SK-N-SH (cell line): Measurements from ENCODE around the gene DTNA. TPM values are rescaled to one million over a fixed set of nuclear protein-coding genes. Genes with fewer than 3 reads are reported as not detected.

Experiments used
- CTCF ChIA-PET: fragments of 300-600, 350-600 bp; formaldehyde crosslinking; extraction: SDS; loops from one replicate; lab custom pipeline; 2021; lab: Yijun Ruan, JAX
- POLR2A ChIA-PET: fragments of 350-600 bp; sonication (Branson Sonifier 250); formaldehyde crosslinking; extraction: SDS; loops from one replicate; lab custom pipeline; 2020; ENCODE audit warnings: antibody characterized with exemption, inconsistent platforms; lab: Yijun Ruan, JAX
- DNase-seq: peaks from one replicate; pipeline ENCODE4 v3.0.0; 2012
- H2AFZ ChIP-seq: fragments of 200-600 bp; sonication (generic); 2 replicates; pipeline ENCODE4 v1.8.1; 2016; ENCODE audit warnings: antibody characterized with exemption, mild to moderate bottlenecking, low read depth
- H3F3A ChIP-seq: fragments of 200-600 bp; sonication (generic); replicated peaks from 2 replicates; pipeline ENCODE3; 2016; ENCODE audit warnings: antibody characterized with exemption, mild to moderate bottlenecking; ENCODE audit not compliant: insufficient read depth
- H3K27ac ChIP-seq, 2 experiments: fragments of 200-500 bp in 1 of 2; fragments of 200-600 bp in 1 of 2; sonication (Bioruptor generic) in 1 of 2; sonication (generic), shearing (Covaris generic) in 1 of 2; 2 replicates each; pipeline versions ENCODE4 v1.5.1 to v1.6.1; 2014 to 2016; ENCODE audit warnings: low read depth in 2 of 2, inconsistent platforms in 1 of 2, low read length in 1 of 2, mild to moderate bottlenecking in 1 of 2, mixed read lengths in 1 of 2
- H3K27me3 ChIP-seq: fragments of 200-600 bp; sonication (generic), shearing (Covaris generic); 2 replicates; pipeline ENCODE4 v1.6.1; 2016; ENCODE audit warnings: mixed run types; ENCODE audit not compliant: insufficient read depth
- H3K36me3 ChIP-seq, 2 experiments: fragments of 200-500 bp in 1 of 2; fragments of 200-600 bp in 1 of 2; sonication (Bioruptor generic) in 1 of 2; sonication (generic) in 1 of 2; replicated peaks in 1 of 2; 2 replicates each; pipeline versions ENCODE3 to v1.5.1; 2014 to 2016; ENCODE audit warnings: low read length in 1 of 2, mild to moderate bottlenecking in 1 of 2; ENCODE audit not compliant: insufficient read depth in 2 of 2, control insufficient read depth in 1 of 2
- H3K4me1 ChIP-seq, 2 experiments: fragments of 200-500 bp in 1 of 2; fragments of 200-600 bp in 1 of 2; sonication (Bioruptor generic) in 1 of 2; sonication (generic), shearing (Covaris generic) in 1 of 2; 2 replicates each; pipeline versions ENCODE4 v1.5.1 to v1.6.1; 2014 to 2016; ENCODE audit warnings: low read depth in 1 of 2, low read length in 1 of 2, mixed run types in 1 of 2; ENCODE audit not compliant: insufficient read depth in 2 of 2, control insufficient read depth in 1 of 2
- H3K4me2 ChIP-seq: fragments of 200-600 bp; sonication (generic), shearing (Covaris generic); 2 replicates; pipeline ENCODE4 v1.6.1; 2017; ENCODE audit warnings: mixed run types
- H3K4me3 ChIP-seq, 2 experiments: fragments of 200-500 bp in 1 of 2; fragments of 200-600 bp in 1 of 2; sonication (Bioruptor generic) in 1 of 2; sonication (generic), shearing (Covaris generic) in 1 of 2; 2 replicates each; pipeline versions ENCODE4 v1.5.1 to v1.8.1; 2014 to 2016; ENCODE audit warnings: low read depth in 2 of 2, inconsistent platforms in 1 of 2, low read length in 1 of 2, mild to moderate bottlenecking in 1 of 2, mixed read lengths in 1 of 2, moderate library complexity in 1 of 2
- H3K79me2 ChIP-seq: fragments of 200-600 bp; sonication (generic); 2 replicates; pipeline ENCODE4 v1.8.1; 2017; ENCODE audit warnings: mild to moderate bottlenecking; ENCODE audit not compliant: insufficient read depth
- H3K9ac ChIP-seq: fragments of 200-600 bp; sonication (generic); 2 replicates; pipeline ENCODE4 v1.6.1; 2017; ENCODE audit warnings: mixed run types
- H3K9me2 ChIP-seq: fragments of 200-600 bp; sonication (generic); 2 replicates; pipeline ENCODE4 v1.6.1; 2017; ENCODE audit warnings: mixed run types
- H3K9me3 ChIP-seq: fragments of 200-600 bp; sonication (generic); 2 replicates; pipeline ENCODE4 v1.6.1; 2017; ENCODE audit warnings: mixed run types, mild to moderate bottlenecking, moderate library complexity
- H4K20me1 ChIP-seq: fragments of 200-600 bp; sonication (generic); 2 replicates; pipeline ENCODE4 v1.6.1; 2017; ENCODE audit warnings: mild to moderate bottlenecking, mixed run types; ENCODE audit not compliant: insufficient read depth
- CTCF ChIP-seq: fragments of 200-600 bp; sonication (generic); IDR thresholded peaks from 2 replicates; pipeline ENCODE4 v1.6.1; 2017; ENCODE audit warnings: antibody characterized with exemption, mild to moderate bottlenecking, moderate library complexity
- ELF1 ChIP-seq: IDR thresholded peaks from 2 replicates; pipeline ENCODE4 v1.4.0; 2012
- PBX3 ChIP-seq: IDR thresholded peaks from 2 replicates; pipeline ENCODE4; 2012
- RAD21 ChIP-seq: IDR thresholded peaks from 2 replicates; pipeline ENCODE4 v1.6.1; 2012; ENCODE audit warnings: mild to moderate bottlenecking, low read length
- SIN3A ChIP-seq: IDR thresholded peaks from 2 replicates; pipeline ENCODE4 v1.6.1; 2012; ENCODE audit warnings: low read depth, mild to moderate bottlenecking, low read length, moderate library complexity, borderline replicate concordance
- SMC3 ChIP-seq: IDR thresholded peaks from 2 replicates; pipeline ENCODE4 v1.6.1; 2012; ENCODE audit warnings: low read depth, low read length, improper control_type of control experiment
- TCF12 ChIP-seq: IDR thresholded peaks from 2 replicates; pipeline ENCODE4 v1.4.0; 2012
- YY1 ChIP-seq: IDR thresholded peaks from 2 replicates; pipeline ENCODE4 v1.4.0; 2012; ENCODE audit warnings: low read depth, mild to moderate bottlenecking
- WGBS: methylation state at CpG from one replicate; pipeline ENCODE4 v1.1.6; 2017; ENCODE audit warnings: low lambda C conversion rate; 5-methylcytosine and 5-hydroxymethylcytosine counted together
- polyA plus RNA-seq, 3 experiments: library from polyadenylated mRNA; depleted of rRNA; stranded (reverse); fragments of >200 nt; gene quantifications; 2 replicates each; pipeline ENCODE4 v1.2.3, GENCODE V29; 2012

The DTNA gene
- polyA plus RNA-seq, 1 of the 3 experiments (the other 2 are of a cell fraction): 7.9 TPM

- Histone ChIP-seq H3K9ac (no peak overlapping the region), H3K27me3 (no peaks in the 10 kb centered on the region)
- DNase-seq: peak; percentile 54
- POLR2A ChIA-PET: interaction anchor here (0.7 kb wide), 1 partner anchor 174 kb away, joined by 3 read pairs; no protein-coding TSS in a partner anchor
- TF ChIP-seq TCF12 (no peak), CTCF (peak; percentile 62), RAD21 (peak; percentile 56), SMC3 (no peak), SIN3A (no peak)
- TF ChIP-seq, all 33 proteins: peak for 2
- Histone ChIP-seq H3K79me2 (no peaks in the 10 kb centered on the region), H3K9me3 (no peaks in the 10 kb centered on the region), H4K20me1 (no peaks in the 10 kb centered on the region), H3K9me2 (no peaks in the 10 kb centered on the region), H3K4me2 (no peak overlapping the region), H3F3A (no peaks in the 10 kb centered on the region), H3K4me3 (no peak overlapping the region), H3K36me3 (no peaks in the 10 kb centered on the region), H3K4me1 (peaks cover 0 to 4% of the 10 kb centered on the region in 2 experiments; a peak in 2 of 4 replicates), H3K27ac (no peak overlapping the region), H2AFZ (no peak overlapping the region)
- WGBS: 48% methylated on average over 4 of the region's 4 CpGs
- CTCF ChIA-PET: interaction anchor here (0.6 to 2.5 kb wide), 14 partner anchors 8 to 401 kb away, joined by 3 to 12 read pairs (median 4); no protein-coding TSS in a partner anchor
Observed at GRCh38 chr18:34866739-34867138, 156.6 kb downstream of the DTNA start.

DNA sequence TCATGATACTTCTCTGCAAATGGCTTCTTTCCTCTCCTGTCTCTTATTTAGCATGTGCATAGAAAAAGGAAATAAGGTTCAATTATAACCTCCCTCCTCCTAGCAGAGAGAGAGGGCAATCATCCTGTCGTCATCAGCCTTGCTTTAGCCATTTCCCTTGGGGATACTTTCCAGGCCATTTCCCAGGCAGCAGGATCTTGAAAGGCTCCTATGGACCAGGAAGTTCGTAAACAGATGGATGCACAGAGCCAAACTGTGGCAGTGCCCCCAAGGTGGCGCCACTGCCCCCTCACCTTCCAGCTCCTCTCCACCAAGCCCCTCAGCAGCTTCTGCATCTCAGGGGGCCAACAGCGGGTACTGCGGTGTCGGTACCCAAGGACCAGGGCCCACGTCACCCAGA is 157.4 kb downstream of the DTNA start:
- peaks cover 0 to 4% of the 10 kb centered on the region in 2 experiments; a peak in 2 of 4 replicates for H3K4me1 ChIP-seq
- TF ChIP-seq RAD21 (peak; percentile 29), PBX3 (no peak), ELF1 (no peak), SMC3 (no peak), CTCF (peak; percentile 39), YY1 (no peak)
- TF ChIP-seq, all 33 proteins: peak for 2
- no peaks in the 10 kb centered on the region for H3K27me3 ChIP-seq
- no peaks in the 10 kb centered on the region for H3K9me2 ChIP-seq
- H3F3A ChIP-seq: no peaks in the 10 kb centered on the region
- H3K9ac ChIP-seq: no peak overlapping the region
- no peaks in the 10 kb centered on the region for H3K9me3 ChIP-seq
- DNase-seq: peak; percentile 57
- no peak overlapping the region for H2AFZ ChIP-seq
- ChIA-PET POLR2A (no interaction called here), CTCF (interaction anchor here (0.7 to 2.5 kb wide), 12 partner anchors 8 to 277 kb away, joined by 3 to 12 read pairs (median 4); no protein-coding TSS in a partner anchor)
- no peak overlapping the region for H3K27ac ChIP-seq
- WGBS: 75% methylated on average over 6 of the region's 7 CpGs
- H3K4me2 ChIP-seq: no peak overlapping the region
- H3K36me3 ChIP-seq: no peaks in the 10 kb centered on the region
- no peaks in the 10 kb centered on the region for H3K79me2 ChIP-seq
- no peaks in the 10 kb centered on the region for H4K20me1 ChIP-seq
- no peak overlapping the region; a peak in 1 of 4 replicates for H3K4me3 ChIP-seq
